SW480 (cell line): ENCODE measurements around the gene LPCAT2.
"Not testable (repeated sequence)": the region's sequence is repeated elsewhere in the genome, so short reads cannot be mapped to it uniquely, and the experiment has no call there.

Experiments
- DNase-seq: peaks from one replicate; pipeline ENCODE4 v3.0.0-alpha.2; 2016; ENCODE audit warnings: low spot score

The LPCAT2 gene

GRCh38 chr16:55613613-55614335, 104.9 kb downstream of the LPCAT2 start:
- DNase-seq: no peak

- no peak for DNase-seq
These were observed 106.2 kb downstream of the LPCAT2 start for GRCh38 chr16:55615071-55615470.

GRCh38 chr16:55615670-55616069, 106.8 kb downstream of the LPCAT2 start:
- not testable (repeated sequence) for DNase-seq

DNA sequence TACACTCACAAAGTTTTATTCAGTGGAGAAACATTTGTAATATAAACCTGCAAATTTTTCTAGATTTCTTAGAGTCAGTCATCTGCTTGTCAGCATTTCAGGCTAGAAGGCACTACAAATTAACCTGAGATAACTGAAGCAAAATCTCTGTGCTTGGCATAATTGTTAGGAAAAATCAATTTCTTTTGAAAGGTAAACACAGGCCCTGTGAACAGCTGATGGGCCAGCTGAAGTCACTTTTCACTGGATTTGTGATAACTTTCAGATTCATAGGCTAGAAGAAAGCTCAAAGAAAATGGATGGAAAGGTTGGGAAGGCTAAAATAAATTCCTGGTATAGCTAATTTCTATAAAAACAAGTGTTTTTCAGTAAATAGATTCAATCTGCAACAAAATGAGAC, 112.9 kb downstream of the LPCAT2 start:
- DNase-seq: no peak

DNA sequence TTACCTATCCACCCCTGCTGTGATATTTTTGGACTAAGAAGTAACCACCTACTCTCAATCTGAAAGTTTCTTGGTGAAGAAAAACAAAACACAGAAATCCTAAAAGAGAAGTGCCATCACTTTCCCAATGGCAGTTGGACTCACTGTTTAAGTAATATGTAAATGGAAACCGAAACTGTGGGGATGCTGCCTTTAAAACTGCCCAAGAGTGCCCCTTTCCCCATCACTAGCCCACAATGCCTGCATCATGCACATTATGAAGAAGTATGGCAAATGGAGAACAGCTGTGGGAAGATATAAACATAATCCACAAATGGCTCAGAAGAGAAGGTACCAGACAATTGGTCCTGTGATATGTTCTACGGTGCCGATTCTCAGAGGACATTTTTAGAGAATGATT, 113.4 kb downstream of the LPCAT2 start:
- no peak for DNase-seq

DNA sequence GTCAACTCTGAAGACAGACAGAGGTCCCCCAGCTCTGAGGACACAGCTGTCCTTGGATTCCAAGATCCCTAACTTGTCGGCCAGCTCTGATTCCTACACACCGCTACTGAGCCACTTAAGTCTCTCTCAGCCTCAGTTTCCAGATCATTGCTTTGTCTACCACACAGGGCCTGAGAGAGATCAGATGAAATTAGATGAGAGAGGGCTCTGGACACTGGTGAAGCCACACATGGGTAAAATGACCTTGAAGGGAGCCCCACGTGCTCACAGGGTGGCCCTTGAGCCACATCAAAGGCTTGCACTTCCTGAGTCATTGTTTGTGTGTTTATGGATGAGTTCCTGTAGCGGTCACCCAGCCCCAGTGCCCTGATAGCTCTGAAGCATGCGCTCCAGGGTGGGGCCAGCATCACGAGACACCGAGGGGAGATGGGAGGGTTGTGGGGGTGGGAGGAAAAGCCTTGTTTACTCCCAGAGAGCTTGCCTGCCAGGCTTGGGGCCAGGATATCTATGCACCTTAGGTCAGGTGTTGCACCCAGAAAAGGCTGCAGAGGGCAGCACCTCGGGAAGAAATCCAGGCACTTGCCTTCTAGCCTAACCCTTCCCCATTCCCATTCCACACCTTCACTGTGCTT, 114.2 kb downstream of the LPCAT2 start:
- DNase-seq: peak; percentile 99

- DNase-seq: no peak
These were observed 114.8 kb downstream of the LPCAT2 start for GRCh38 chr16:55623640-55624039.

DNA sequence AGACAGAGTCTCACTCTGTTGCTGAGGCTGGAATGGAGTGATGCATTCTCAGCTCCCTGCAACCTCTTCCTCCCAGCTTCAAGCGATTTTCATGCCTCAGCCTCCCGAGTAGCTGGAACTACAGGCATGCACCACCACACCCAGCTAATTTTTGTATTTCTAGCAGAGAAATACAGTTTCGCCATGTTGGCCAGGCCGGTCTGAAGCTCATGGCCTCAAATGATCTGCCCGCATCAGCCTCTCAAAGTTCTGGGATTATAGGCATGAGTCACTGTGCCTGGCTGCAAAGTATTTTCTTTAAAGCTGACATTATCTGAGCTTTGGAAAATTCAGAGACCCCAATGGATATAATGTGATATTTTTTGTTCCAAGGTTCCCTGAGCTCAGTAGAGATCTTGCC, 115.8 kb downstream of the LPCAT2 start:
- DNase-seq: no peak

- no peak for DNase-seq
These were observed 117.0 kb downstream of the LPCAT2 start for GRCh38 chr16:55625843-55626242.

DNA sequence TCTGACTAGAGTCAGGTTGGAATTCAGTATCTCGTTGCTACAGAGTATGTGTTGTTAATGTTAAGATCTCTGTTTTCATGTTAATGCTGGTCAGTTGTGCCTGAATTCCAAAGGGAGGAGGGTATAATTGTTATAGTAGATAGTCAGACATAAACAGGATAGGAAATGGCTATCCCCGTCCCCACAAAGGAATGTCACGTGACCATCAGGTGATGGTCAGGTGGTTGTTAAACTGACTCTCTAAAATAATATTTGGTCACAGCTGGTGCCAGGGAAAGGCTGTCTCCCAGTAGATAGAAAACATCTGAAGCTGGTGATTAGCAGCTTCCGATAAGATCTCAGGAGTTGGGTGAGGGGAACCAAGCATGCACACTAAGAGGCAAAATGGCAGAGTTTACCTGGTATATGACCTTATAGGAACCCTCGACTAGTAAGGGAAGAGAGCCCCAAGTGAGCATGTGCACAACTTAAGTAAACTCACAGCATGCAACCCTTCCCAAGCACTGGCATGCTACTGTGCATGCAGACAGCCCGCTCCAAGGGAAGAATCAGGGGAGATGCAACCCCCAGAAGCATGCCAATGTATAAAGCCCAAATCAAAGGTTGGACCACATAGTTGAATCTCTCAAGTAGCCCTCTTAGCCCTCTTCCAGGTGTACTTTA, 119.6 kb downstream of the LPCAT2 start:
- no peak for DNase-seq

GRCh38 chr16:55630774-55631173, 121.9 kb downstream of the LPCAT2 start:
- DNase-seq: no peak

- DNase-seq: no peak
These were observed 123.4 kb downstream of the LPCAT2 start for GRCh38 chr16:55632259-55632658.

- no peak for DNase-seq
These were observed 125.3 kb downstream of the LPCAT2 start for GRCh38 chr16:55634193-55634592.
